CMK (cell line): ENCODE data around the gene IPO5.
"Not testable (repeated sequence)": the region's sequence is repeated elsewhere in the genome, so short reads cannot be mapped to it uniquely, and the experiment has no call there.

ENCODE experiments used
- DNase-seq: peaks from one replicate; pipeline ENCODE4 v3.0.0-alpha.2; 2010; ENCODE audit warnings: low read depth

Gene IPO5

DNA sequence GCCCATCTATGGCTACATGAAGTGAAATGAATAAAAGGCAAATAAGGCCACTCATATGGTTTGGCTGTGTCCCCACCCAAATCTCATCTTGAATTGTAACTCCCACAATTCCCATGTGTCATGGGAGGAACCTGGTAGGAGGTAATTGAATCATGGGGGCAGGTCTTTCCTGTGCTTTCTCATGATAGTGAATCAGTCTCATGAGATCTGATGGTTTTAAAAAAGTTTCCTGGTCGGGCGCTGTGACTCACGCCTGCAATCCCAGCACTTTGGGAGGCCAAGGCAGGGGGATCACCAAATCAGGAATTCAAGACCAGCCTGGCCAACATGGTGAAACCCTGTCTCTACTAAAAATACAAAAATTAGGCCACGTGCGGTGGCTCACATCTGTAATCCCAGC is 4.2 kb upstream of the IPO5 start:
- DNase-seq: not testable (repeated sequence)

- DNase-seq: no peak
These were observed 2.1 kb upstream of the IPO5 start for GRCh38 chr13:97951376-97951775.

GRCh38 chr13:97952831-97953230 is 644 bp upstream of the IPO5 start:
- not testable (repeated sequence) for DNase-seq

DNA sequence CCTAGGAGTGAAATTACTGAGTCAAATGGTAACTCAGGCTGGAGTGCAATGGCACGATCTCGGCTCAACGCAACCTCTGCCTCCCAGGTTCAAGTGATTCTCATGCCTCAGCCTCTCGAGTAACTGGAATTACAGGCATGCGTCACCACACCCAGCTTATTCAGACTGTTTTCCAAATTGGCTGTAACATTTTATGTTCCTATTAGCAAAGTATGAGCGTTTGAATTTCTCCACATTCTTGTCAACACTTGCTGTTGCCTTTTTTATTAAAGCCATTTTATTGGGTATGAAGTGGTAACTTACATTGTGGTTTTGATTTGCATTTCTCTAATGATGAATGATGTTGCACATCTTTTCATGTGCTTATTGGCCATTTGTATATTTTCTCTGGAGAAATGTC is 7.9 kb downstream of the IPO5 start:
- no peak for DNase-seq

- DNase-seq: no peak
These were observed 9.4 kb downstream of the IPO5 start for GRCh38 chr13:97962887-97963286.

- no peak for DNase-seq
These were observed 13.8 kb downstream of the IPO5 start for GRCh38 chr13:97967226-97967625.

DNA sequence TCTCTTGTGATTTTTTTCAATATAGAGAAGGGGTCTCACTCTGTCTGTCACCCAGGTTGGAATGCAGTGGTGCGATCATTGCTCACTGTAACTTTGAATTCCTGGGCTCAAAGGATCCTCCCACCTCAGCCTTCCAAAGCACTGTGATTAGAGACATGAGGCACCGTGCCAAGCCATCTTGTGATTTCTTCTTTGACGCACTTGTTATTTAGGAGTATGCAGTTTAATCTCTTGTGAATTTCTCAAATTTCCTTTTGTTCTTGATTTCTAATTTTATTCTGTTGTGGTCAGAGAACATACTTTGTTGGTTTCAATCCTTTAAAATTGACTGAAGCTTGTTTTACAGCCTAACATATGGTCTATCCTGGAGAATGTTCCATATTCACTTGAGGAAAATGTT is 14.5 kb downstream of the IPO5 start:
- no peak for DNase-seq

- DNase-seq: no peak
These were observed 18.0 kb downstream of the IPO5 start for GRCh38 chr13:97971519-97971918.

DNA sequence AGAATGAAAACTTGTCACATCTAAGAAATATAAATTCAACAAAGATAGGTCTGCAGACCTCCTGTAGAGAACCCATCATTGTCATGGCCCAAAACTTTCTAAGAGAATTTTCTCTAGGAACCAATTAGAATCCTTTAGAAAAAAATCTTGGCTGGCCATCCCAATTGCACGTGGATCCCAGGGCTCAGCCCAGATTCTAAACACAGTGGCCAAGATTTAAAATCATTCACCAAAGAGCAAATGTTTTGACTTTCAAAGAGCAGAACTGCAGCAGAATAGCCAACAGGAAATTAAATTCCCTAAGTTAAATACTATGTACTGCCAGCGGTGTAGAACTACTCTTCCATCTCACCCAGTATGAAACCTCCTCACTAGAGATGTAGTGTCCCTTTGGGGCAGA is 21.3 kb downstream of the IPO5 start:
- no peak for DNase-seq

DNA sequence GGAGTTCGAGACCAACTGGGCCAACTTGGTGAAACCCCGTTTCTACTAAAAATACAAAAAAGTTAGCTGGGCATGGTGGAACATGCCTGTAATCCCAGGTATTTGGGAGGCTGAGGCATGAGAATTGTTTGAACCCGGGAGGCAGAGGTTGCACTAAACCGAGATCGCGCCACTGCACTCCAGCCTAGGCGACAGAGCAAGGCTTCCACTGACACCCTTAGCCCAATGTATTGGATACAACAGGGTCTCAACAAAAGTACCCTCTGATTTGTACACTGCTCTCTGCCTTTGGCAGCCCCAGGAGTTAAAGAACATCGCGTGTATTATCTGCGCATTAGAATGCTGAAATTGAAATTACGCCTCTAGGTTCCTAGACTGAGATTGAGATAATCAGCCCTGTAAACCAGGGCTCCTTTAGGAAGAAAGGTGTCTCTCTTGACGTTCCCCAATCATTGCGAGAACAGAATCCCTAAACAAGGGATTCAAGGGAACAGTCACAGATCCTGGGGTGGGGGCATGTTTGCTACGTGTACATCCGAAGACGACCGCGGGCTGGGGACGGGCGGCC is 21.9 kb downstream of the IPO5 start:
- no peak for DNase-seq

DNA sequence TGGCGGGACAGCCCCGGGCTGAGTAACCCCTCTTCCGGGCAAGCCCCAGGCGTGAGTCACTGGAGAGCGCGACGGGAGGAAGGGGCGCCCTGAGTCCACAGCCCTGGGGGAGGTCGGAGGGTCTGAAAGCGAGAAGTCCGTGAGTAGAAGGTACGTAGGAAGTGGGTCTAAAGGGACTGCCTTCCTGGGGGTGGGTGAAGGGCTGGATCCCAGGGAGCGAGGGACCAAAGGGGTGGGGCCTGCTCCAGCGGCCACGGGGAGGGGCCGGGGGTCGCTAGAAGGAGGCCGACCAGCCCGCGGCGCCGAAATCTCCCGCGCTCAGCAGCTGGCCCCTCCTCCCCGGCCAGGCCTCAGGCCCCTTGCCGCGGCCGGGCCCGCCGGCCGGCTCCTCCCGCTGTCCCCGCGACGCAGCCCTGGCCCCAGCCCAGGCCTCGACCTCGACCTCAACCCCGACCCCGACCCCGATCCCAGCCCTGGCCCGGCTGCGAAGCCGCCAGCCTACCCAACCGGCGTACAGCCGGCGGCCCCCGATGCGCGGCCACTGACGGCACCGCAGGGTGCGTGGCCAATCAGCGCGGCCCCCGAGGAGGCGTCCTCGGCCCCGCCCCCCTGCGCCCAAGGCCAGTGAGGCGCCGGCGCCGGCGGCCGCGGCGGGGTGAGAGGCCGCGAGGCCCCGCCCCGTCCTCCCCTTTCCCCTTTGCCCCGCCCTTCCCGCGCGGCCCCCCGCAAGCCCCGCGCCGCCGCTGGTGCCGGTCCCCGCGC is 22.6 kb downstream of the IPO5 start:
- peak; percentile 79 for DNase-seq

DNA sequence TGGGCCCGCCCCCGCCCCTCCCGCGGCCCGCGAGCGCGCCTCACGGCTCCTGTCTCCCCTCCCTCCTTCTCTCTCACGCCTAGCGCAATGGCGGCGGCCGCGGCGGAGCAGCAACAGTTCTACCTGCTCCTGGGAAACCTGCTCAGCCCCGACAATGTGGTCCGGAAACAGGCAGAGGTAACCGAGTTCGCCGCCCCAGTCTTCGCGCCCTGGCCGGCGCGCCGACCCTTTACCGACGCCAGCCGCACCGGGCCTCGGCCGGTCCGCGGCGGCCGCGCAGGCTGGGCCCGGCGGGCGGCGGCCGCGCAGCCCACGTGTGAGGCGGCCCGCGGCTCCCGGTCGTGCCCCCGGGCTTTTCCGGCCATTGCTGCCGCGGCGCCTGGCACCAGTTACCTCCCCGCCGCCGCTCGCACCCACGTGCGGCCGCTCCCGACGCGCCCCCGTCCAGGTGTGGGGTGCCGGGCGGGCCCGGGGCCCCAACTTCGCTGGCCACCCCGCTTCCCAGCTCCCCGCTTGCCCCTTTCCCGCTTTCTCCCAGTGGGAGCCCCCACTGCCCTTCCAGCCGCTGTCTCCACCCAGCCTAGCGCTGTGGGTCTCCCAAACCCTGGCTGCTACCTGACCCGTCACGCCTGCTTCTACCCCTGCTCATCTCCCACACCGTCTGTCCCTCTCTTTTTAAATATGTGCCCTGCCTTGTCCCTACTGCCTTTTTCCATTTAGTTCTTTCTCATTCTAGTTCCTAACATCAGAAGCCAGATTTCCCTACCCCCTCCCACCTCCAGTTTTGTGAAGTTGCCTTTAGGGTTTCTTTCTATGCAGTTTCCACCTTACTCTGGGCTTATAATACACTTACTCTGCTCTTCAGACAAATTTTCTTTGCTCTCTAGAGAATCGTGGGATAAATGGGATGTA is 23.4 kb downstream of the IPO5 start:
- DNase-seq: no peak

GRCh38 chr13:97977982-97978381 is 24.5 kb downstream of the IPO5 start:
- no peak for DNase-seq

GRCh38 chr13:97978651-97979050 is 25.2 kb downstream of the IPO5 start:
- no peak for DNase-seq

- DNase-seq: no peak
These were observed 25.6 kb downstream of the IPO5 start for GRCh38 chr13:97979051-97979450.

- no peak for DNase-seq
These were observed 26.1 kb downstream of the IPO5 start for GRCh38 chr13:97979556-97979955.

DNA sequence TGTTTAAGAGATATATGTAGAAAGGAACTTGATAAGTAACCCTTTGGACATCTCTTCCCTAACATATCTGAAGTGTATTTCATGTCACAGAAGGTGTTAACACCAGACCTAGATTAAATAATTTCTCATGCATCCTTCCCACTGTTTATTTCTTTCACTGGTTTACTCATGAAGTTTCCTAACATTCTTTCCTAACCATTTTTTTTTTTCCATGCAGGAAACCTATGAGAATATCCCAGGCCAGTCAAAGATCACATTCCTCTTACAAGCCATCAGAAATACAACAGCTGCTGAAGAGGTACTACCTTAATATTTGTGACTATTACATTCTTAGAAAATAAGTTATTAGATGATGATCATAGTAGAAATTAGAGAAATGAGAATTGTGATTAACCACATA is 28.8 kb downstream of the IPO5 start:
- no peak for DNase-seq

GRCh38 chr13:97986835-97987234 is 33.4 kb downstream of the IPO5 start:
- DNase-seq: no peak

- no peak for DNase-seq
These were observed 46.2 kb downstream of the IPO5 start for GRCh38 chr13:97999653-98000052.

DNA sequence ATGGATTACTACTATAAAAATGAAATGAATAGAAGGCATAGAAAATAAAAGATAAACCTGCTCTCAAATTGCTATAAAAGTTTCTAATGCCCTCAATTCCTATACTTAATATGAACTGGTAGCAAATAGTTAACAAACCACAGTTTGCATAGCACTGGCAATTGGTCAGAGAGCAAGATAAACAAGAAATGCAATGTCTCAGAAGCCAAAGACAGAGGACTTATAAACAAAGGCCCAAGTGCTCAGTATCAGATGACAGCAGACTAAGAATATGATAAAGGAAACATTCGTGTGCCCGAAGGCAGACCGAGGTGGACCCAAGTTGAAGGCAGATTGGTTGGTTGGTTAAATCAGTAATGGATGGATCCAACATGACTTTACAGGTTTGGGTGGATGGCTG is 50.6 kb downstream of the IPO5 start:
- DNase-seq: no peak

DNA sequence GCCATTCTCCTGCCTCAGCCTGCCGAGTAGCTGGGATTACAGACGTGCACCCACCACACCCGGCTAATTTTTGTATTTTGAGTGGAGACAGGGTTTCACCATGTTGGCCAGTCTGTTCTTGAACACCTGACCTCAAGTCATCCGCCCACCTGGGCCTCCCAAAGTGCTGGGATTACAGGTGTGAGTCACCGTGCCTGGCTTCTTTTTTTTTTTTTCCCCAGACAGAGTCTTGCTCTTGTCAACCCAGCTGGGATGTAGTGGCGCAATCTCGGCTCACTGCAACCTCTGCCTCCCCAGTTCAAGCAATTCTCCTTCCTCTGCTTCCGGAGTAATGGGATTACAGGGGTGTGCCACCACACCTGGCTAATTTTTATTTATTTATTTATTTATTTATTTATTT is 51.5 kb downstream of the IPO5 start:
- not testable (repeated sequence) for DNase-seq

DNA sequence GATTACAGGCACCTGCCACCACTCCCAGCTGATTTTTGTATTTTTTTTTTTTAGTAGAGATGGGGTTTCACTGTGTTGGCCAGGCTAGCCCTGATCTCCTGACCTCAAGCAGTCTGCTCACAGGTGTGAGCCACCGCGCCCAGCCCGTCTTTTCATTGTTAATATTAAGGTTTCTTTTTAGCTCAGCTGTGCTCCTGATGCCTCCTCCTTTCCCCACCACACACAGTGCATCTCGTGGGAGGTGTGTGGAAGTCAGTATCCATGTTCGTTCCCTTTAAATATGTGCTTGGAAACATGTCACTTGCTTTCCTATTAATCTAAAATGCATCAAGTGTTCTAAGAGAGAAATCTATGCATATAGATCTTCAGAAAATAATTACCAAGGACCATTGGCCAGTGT is 53.5 kb downstream of the IPO5 start:
- DNase-seq: no peak

DNA sequence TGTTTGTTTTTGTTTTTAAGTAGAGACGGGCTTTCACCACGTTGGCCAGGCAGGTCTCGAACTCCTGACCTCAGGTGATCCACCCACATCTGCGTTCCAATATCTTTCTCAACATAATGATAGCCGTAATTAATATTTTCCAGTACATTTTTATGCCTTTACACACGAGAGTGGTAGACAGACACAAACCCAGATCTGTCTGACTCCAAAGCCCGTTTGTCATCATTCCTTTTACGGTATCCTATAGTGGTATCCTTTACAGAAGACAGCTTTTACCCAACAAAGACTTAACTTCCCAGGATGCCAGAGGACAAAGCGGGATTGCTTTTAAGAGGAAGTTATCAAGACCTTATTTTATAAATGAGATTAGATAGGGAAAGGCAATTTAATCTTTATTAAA is 59.8 kb downstream of the IPO5 start:
- no peak for DNase-seq
